Endothelial cell (in vitro differentiated cells): Measurements from ENCODE around the gene NLGN1. TPM values are rescaled to one million over a fixed set of nuclear protein-coding genes. Genes with fewer than 3 reads are reported as not detected.

Source experiments
- DNase-seq: peaks from one replicate; pipeline ENCODE4 v3.0.0; 2021; ENCODE audit warnings: low spot score
- H3K27ac Mint-ChIP-seq: one replicate; pipeline ENCODE4 v1.8.0; 2021; ENCODE audit warnings: mixed read lengths, inconsistent platforms; ENCODE audit not compliant: unreplicated experiment
- H3K27me3 Mint-ChIP-seq: one replicate; pipeline ENCODE4 v1.8.0; 2021; ENCODE audit warnings: mild to moderate bottlenecking, moderate library complexity, mixed read lengths, inconsistent platforms; ENCODE audit not compliant: unreplicated experiment
- H3K36me3 Mint-ChIP-seq: one replicate; pipeline ENCODE4 v1.8.0; 2021; ENCODE audit warnings: mild to moderate bottlenecking, low read depth, mixed read lengths, inconsistent platforms; ENCODE audit not compliant: unreplicated experiment
- H3K4me1 Mint-ChIP-seq: one replicate; pipeline ENCODE4 v1.8.0; 2021; ENCODE audit warnings: mild to moderate bottlenecking, mixed read lengths, inconsistent platforms; ENCODE audit not compliant: unreplicated experiment
- H3K4me3 Mint-ChIP-seq: one replicate; pipeline ENCODE4 v1.8.0; 2021; ENCODE audit warnings: mild to moderate bottlenecking, mixed read lengths, inconsistent platforms; ENCODE audit not compliant: unreplicated experiment
- H3K9me3 Mint-ChIP-seq: one replicate; pipeline ENCODE4 v1.8.0; 2021; ENCODE audit warnings: mixed read lengths, inconsistent platforms; ENCODE audit not compliant: unreplicated experiment
- total RNA-seq: library from RNA; stranded (reverse); fragmentation: NEBNext Ultra II Directional; extraction: Animal tissue kit (Norgen Biotek cat#: 25700); gene quantifications from one replicate; pipeline ENCODE4 v1.2.1, GENCODE V29; 2021; ENCODE audit not compliant: unreplicated experiment
- TF ChIP-seq, protein P1 (sequence below): fragments of 200-600 bp; sonication (generic); IDR thresholded peaks from one replicate; pipeline ENCODE4 v1.5.0; 2021; ENCODE audit warnings: antibody characterized with exemption; ENCODE audit not compliant: unreplicated experiment

The NLGN1 gene
- total RNA-seq, 1 donor from 2014 or later = 27.6 TPM

DNA sequence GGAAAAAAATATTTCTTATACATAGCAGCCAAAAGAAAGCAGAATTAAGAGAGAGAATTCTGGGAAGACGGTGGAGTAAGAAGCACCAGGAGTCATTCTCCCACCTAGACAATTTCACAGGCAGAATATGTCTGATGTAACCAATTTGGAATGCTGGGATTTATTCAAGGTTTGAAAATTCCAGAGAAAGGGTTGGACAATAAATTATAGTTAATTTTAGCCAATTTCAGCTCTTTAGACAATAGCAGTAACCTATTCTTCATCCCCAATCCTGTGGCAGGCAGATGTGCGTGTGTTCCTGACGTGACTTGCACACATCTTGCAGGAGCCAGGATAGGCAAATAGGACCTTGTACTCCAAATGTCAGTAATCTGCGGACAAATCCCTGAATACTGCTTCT lies 920.6 kb downstream of the NLGN1 start:
- Mint-ChIP-seq H3K4me1 (no peaks in the 10 kb centered on the region), H3K36me3 (no peaks in the 10 kb centered on the region), H3K27me3 (no peaks in the 10 kb centered on the region), H3K27ac (no peak overlapping the region), H3K9me3 (no peaks in the 10 kb centered on the region), H3K4me3 (no peak overlapping the region)
- no peak for DNase-seq
- TF ChIP-seq, protein P1, sequence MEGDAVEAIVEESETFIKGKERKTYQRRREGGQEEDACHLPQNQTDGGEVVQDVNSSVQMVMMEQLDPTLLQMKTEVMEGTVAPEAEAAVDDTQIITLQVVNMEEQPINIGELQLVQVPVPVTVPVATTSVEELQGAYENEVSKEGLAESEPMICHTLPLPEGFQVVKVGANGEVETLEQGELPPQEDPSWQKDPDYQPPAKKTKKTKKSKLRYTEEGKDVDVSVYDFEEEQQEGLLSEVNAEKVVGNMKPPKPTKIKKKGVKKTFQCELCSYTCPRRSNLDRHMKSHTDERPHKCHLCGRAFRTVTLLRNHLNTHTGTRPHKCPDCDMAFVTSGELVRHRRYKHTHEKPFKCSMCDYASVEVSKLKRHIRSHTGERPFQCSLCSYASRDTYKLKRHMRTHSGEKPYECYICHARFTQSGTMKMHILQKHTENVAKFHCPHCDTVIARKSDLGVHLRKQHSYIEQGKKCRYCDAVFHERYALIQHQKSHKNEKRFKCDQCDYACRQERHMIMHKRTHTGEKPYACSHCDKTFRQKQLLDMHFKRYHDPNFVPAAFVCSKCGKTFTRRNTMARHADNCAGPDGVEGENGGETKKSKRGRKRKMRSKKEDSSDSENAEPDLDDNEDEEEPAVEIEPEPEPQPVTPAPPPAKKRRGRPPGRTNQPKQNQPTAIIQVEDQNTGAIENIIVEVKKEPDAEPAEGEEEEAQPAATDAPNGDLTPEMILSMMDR = no peak

DNA sequence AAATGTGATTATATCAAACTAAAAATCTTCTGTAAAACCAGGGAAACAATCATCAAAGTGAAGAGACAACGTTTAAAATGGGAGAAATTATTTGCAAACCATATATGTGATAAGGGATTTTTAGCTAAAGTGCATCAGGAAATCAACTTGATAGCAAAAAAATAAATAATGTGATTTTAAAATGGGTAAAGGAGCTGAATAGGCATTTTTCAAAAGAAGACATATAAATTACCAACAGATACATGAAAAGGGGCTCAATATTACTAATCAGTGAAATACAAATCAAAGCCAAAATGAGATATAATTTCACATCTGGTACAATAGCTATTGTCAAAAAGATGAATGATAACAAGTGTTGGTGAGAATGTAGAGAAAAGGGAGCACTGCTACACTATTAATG lies 924.0 kb downstream of the NLGN1 start:
- TF ChIP-seq, protein P1 = no peak
- Mint-ChIP-seq H3K4me3 (no peak overlapping the region), H3K27me3 (no peaks in the 10 kb centered on the region), H3K36me3 (no peaks in the 10 kb centered on the region), H3K9me3 (no peaks in the 10 kb centered on the region), H3K4me1 (no peaks in the 10 kb centered on the region), H3K27ac (no peak overlapping the region)
- DNase-seq = no peak

DNA sequence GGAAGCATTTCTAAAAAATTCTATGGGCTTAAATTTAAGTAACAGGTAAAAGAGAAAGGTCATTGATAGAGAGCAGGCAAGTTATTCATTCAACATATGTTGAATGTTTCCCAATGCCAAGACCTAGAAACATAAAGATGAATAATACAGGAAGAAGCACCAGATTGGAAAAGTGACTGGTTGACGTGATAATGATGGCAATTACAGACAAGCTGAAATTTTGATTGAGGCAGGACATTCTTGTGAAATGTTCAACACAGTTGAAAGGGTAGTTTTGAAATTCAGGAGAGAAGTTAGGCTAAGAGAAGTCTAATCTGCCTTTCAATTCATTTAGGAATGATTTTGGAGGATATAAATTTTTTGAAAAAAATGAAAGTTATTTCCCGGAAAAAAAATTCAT lies 925.2 kb downstream of the NLGN1 start:
- TF ChIP-seq, protein P1 = no peak
- no peak for DNase-seq
- no peaks in the 10 kb centered on the region for H3K36me3 Mint-ChIP-seq
- H3K27ac Mint-ChIP-seq = no peak overlapping the region
- H3K4me3 Mint-ChIP-seq = no peak overlapping the region
- no peaks in the 10 kb centered on the region for H3K9me3 Mint-ChIP-seq
- no peaks in the 10 kb centered on the region for H3K27me3 Mint-ChIP-seq
- H3K4me1 Mint-ChIP-seq = no peaks in the 10 kb centered on the region

DNA sequence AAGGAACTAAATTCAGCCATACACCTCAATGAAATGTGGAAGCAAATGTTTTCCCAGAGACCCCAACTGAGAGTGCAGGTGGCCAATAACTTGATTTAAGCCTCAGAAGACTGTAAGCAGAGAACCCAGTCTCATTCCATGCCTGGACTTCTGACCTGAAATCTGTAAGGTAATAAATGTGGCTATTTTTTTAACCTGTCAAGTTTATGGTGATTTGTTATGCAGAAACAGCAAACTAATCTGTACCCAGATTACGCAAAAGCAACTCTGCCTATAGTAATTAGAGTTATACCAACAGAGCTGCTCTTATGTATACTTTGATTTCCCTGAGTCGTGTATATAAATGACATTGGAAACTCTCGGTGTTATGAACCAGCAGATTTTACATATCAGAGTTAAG lies 927.6 kb downstream of the NLGN1 start:
- H3K27ac Mint-ChIP-seq = no peak overlapping the region
- no peaks in the 10 kb centered on the region for H3K27me3 Mint-ChIP-seq
- no peaks in the 10 kb centered on the region for H3K9me3 Mint-ChIP-seq
- no peaks in the 10 kb centered on the region for H3K36me3 Mint-ChIP-seq
- DNase-seq = no peak
- TF ChIP-seq, protein P1 = no peak
- no peaks in the 10 kb centered on the region for H3K4me1 Mint-ChIP-seq
- no peak overlapping the region for H3K4me3 Mint-ChIP-seq

DNA sequence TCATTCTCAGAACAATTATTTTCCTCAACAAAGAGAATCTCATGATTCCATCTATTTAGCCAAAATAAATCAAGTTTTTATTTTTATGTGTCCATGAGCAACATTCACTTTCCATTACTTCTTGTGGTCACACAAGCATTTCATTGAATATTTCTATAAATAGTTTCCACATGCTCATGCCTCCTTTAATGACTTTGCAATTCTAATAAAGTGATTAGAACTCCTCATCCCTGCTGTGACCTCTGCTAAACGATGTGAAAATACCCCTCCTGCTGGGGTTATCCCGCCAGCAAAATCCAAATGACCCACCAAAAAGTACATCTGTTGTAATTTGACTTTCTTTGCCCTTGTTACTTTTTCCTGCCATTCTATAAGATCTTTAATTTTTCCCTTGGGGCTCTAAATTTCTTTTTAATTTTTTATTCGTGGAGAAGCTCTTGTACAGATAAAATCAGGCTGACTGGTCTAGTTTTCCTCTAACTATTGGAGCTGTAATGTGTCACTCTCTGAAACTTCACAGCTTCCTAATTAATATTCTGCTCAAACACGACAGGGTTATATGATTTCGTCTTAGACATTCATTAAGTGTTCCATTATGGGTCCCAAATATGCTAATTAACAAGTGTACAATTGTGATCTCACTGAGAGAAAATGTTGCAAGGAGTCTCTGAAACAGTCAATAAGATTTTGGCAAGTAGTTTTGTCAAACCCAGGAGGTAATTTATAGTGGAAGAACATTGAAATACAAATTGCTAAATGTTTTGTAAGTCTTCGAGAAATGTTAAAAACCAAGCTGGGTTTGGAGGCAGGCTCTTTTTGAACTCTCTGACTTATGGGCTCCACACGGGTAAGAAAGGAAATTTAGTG lies 928.5 kb downstream of the NLGN1 start:
- Mint-ChIP-seq H3K36me3 (no peaks in the 10 kb centered on the region), H3K4me3 (no peak overlapping the region), H3K9me3 (no peaks in the 10 kb centered on the region), H3K27me3 (no peaks in the 10 kb centered on the region), H3K4me1 (no peaks in the 10 kb centered on the region), H3K27ac (no peak overlapping the region)
- TF ChIP-seq, protein P1 = no peak
- DNase-seq = no peak
